HCT116 (cell line): Measurements from ENCODE around the gene IL1R2. TPM values are rescaled to one million over a fixed set of nuclear protein-coding genes. Genes with fewer than 3 reads are reported as not detected.

Experiments
- ATAC-seq: fragments of 200-7000 bp; cut with Tn5 transposase; 2 replicates; pipeline ENCODE4 v1.9.1; 2020; ENCODE audit warnings: mild to moderate bottlenecking, moderate library complexity
- BruUV-seq: library from RNA; stranded (reverse); fragments of 400-500 nt; replicated peaks from 2 replicates; lab custom pipeline; 2021; lab: Mats Ljungman, UMichigan
- CTCF ChIA-PET: fragments of 300-600 bp; sonication (Branson Sonifier 250); formaldehyde crosslinking; loops from one replicate; lab custom pipeline; 2021; ENCODE audit warnings: antibody characterized with exemption; lab: Charles Lee
- POLR2A ChIA-PET: fragments of 300-600, 350-600 bp; sonication (Branson Sonifier 250); formaldehyde crosslinking; loops from one replicate; lab custom pipeline; 2021; ENCODE audit warnings: antibody characterized with exemption; lab: Charles Lee
- RAD21 ChIA-PET, 2 experiments: fragments of 300-600 bp; sonication (Branson Sonifier 250); formaldehyde crosslinking; loops; one replicate each; lab custom pipeline; 2023; ENCODE audit warnings: low total read pairs in 2 of 2; ENCODE audit not compliant: uncharacterized antibody in 2 of 2, unreplicated experiment in 2 of 2, low non-redundant PET in 1 of 2; lab: Charles Lee
- DNase-seq: peaks from one replicate; pipeline ENCODE4 v3.0.0-alpha.2; 2010; ENCODE audit warnings: low read depth, low spot score
- H2AFZ ChIP-seq: fragments of 200-600 bp; shearing (Covaris generic), sonication (generic); 2 replicates; pipeline ENCODE4 v1.6.1; 2017; ENCODE audit warnings: low read depth, mixed run types, mixed read lengths, antibody characterized with exemption, low read length; ENCODE audit not compliant: poor library complexity, severe bottlenecking
- H3K27ac ChIP-seq: 2 replicates; pipeline ENCODE4 v1.5.1; 2012; ENCODE audit warnings: low read depth, low read length
- H3K27me3 ChIP-seq: fragments of 200-600 bp; sonication (generic); 2 replicates; pipeline ENCODE4 v1.6.1; 2016; ENCODE audit warnings: mixed run types, low read length, mixed read lengths; ENCODE audit not compliant: insufficient read depth
- H3K36me3 ChIP-seq, 2 experiments: fragments of 200-500 bp in 1 of 2; fragments of 200-600 bp in 1 of 2; sonication (Bioruptor generic) in 1 of 2; sonication (generic) in 1 of 2; 2 replicates each; pipeline versions ENCODE4 v1.5.1 to v1.6.1; 2014 to 2016; ENCODE audit warnings: low read length in 2 of 2, inconsistent platforms in 1 of 2, mixed read lengths in 1 of 2, mixed run types in 1 of 2; ENCODE audit not compliant: insufficient read depth in 2 of 2, control insufficient read depth in 1 of 2
- H3K4me1 ChIP-seq, 2 experiments: fragments of 200-600 bp in 1 of 2; sonication (generic) in 1 of 2; 2 replicates each; pipeline versions ENCODE4 v1.5.1 to v1.6.1; 2012 to 2017; ENCODE audit warnings: low read length in 2 of 2, inconsistent platforms in 1 of 2, mild to moderate bottlenecking in 1 of 2, mixed read lengths in 1 of 2, mixed run types in 1 of 2, moderate library complexity in 1 of 2; ENCODE audit not compliant: insufficient read depth in 2 of 2, control insufficient read depth in 1 of 2
- H3K4me2 ChIP-seq: fragments of 200-600 bp; sonication (generic); 2 replicates; pipeline ENCODE4 v1.6.1; 2017; ENCODE audit warnings: mixed run types, low read length, mixed read lengths
- H3K4me3 ChIP-seq, 2 experiments: fragments of 200-600 bp in 1 of 2; sonication (generic) in 1 of 2; replicated peaks in 1 of 2; 2 replicates each; pipeline ENCODE4 v1.5.1; 2011 to 2016; ENCODE audit warnings: low read length in 2 of 2, control low read depth in 1 of 2, low read depth in 1 of 2, mild to moderate bottlenecking in 1 of 2, mixed read lengths in 1 of 2, mixed run types in 1 of 2
- H3K79me2 ChIP-seq: fragments of 200-600 bp; sonication (generic); 2 replicates; pipeline ENCODE4 v1.6.1; 2017; ENCODE audit warnings: mild to moderate bottlenecking, mixed run types, low read length, moderate library complexity, mixed read lengths; ENCODE audit not compliant: insufficient read depth
- H3K9ac ChIP-seq: fragments of 200-600 bp; sonication (generic); 2 replicates; pipeline ENCODE4 v1.6.1; 2016; ENCODE audit warnings: low read length, mixed read lengths
- H3K9me2 ChIP-seq: fragments of 200-600 bp; sonication (generic), shearing (Covaris generic); 2 replicates; pipeline ENCODE4 v1.6.1; 2017; ENCODE audit warnings: mixed run types, mild to moderate bottlenecking, moderate library complexity; ENCODE audit not compliant: insufficient read depth
- H3K9me3 ChIP-seq, 2 experiments: fragments of 200-500 bp in 1 of 2; fragments of 200-600 bp in 1 of 2; sonication (Bioruptor generic) in 1 of 2; sonication (generic) in 1 of 2; 2 replicates each; pipeline ENCODE4 v1.6.1; 2014 to 2017; ENCODE audit warnings: low read length in 2 of 2, mixed read lengths in 2 of 2, inconsistent platforms in 1 of 2, low read depth in 1 of 2, mild to moderate bottlenecking in 1 of 2, mixed run types in 1 of 2, moderate library complexity in 1 of 2; ENCODE audit not compliant: control insufficient read depth in 1 of 2, insufficient read depth in 1 of 2
- H4K20me1 ChIP-seq: fragments of 200-600 bp; sonication (generic), shearing (Covaris generic); 2 replicates; pipeline ENCODE4 v1.6.1; 2017; ENCODE audit warnings: mixed run types, mild to moderate bottlenecking, moderate library complexity; ENCODE audit not compliant: insufficient read depth
- CEBPB ChIP-seq: IDR thresholded peaks from 2 replicates; pipeline ENCODE4 v1.6.1; 2012; ENCODE audit warnings: low read depth
- ELF1 ChIP-seq: IDR thresholded peaks from 2 replicates; pipeline ENCODE4 v1.6.1; 2012; ENCODE audit warnings: low read depth, borderline replicate concordance
- EZH2 ChIP-seq: fragments of 200-600 bp; sonication (generic); IDR thresholded peaks from 2 replicates; pipeline ENCODE4 v1.6.1; 2017; ENCODE audit warnings: antibody characterized with exemption, mixed run types
- EZH2phosphoT487 ChIP-seq: fragments of 200-600 bp; IDR thresholded peaks from 2 replicates; pipeline ENCODE4 v1.6.1; 2018; ENCODE audit warnings: antibody characterized with exemption, borderline replicate concordance
- RAD21 ChIP-seq: IDR thresholded peaks from 2 replicates; pipeline ENCODE4 v1.6.1; 2012; ENCODE audit warnings: low read depth, mild to moderate bottlenecking
- TCF7L2 ChIP-seq: IDR thresholded peaks from 2 replicates; pipeline ENCODE4 v1.7.0; 2011; ENCODE audit warnings: borderline replicate concordance, inconsistent platforms; ENCODE audit not compliant: insufficient read depth, insufficient read length; ENCODE audit errors: extremely low read depth
- ZFX ChIP-seq: fragments of 450-650 bp; IDR thresholded peaks from 2 replicates; pipeline ENCODE4 v1.6.1; 2017
- intact Hi-C: fragments of 100-400 bp; cut with micrococcal nuclease; formaldehyde crosslinking; loops from 2 replicates; pipeline ENCODE4 v1.10.0; 2022
- total RNA-seq: library from RNA; stranded (reverse); gene quantifications from one replicate; pipeline ENCODE4 v1.2.1, GENCODE V29; 2021; ENCODE audit not compliant: unreplicated experiment

Gene IL1R2
- total RNA-seq, 1 experiment from 2014 or later: 0.52 TPM

DNA sequence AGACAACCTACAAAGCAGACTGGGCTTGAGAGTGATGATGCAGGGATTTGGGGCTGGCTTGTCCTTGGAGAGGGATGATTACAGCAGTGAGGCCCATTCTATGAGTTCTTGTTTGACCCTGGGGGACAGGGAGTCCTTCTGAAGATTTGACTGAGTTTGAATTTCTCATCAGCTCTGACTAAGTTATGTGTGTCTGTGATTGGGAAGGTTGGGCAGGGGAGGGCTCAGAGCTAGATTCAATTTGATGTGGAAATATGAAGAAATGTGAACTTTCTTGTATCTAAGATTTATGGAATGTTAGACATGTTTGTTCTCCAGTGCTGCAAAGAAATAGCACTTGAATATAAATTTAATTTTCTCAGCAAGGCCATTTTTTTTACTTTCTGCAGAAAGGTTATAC is 19.9 kb upstream of the IL1R2 start:
- Histone ChIP-seq H3K27me3 (no peaks in the 10 kb centered on the region), H3K27ac (no peak overlapping the region), H3K9me3 (no peaks in the 10 kb centered on the region), H3K4me1 (no peaks in the 10 kb centered on the region), H3K9ac (no peak overlapping the region), H3K79me2 (no peaks in the 10 kb centered on the region), H3K36me3 (no peaks in the 10 kb centered on the region), H3K4me2 (no peak overlapping the region), H2AFZ (no peak overlapping the region), H3K4me3 (no peak overlapping the region), H4K20me1 (no peaks in the 10 kb centered on the region), H3K9me2 (no peaks in the 10 kb centered on the region)
- no peak for TF ChIP-seq ELF1
- no peak for TF ChIP-seq ZFX
- no peak for TF ChIP-seq EZH2phosphoT487
- TF ChIP-seq EZH2: no peak
- no peak for TF ChIP-seq TCF7L2
- TF ChIP-seq RAD21: no peak
- TF ChIP-seq CEBPB: no peak
- BruUV-seq: no TSS peak
- ChIA-PET POLR2A (no interaction called here), RAD21 (no interaction called here), CTCF (no interaction called here)
- DNase-seq (no peak), ATAC-seq (no peak)
- intact Hi-C loops: no loop called here

DNA sequence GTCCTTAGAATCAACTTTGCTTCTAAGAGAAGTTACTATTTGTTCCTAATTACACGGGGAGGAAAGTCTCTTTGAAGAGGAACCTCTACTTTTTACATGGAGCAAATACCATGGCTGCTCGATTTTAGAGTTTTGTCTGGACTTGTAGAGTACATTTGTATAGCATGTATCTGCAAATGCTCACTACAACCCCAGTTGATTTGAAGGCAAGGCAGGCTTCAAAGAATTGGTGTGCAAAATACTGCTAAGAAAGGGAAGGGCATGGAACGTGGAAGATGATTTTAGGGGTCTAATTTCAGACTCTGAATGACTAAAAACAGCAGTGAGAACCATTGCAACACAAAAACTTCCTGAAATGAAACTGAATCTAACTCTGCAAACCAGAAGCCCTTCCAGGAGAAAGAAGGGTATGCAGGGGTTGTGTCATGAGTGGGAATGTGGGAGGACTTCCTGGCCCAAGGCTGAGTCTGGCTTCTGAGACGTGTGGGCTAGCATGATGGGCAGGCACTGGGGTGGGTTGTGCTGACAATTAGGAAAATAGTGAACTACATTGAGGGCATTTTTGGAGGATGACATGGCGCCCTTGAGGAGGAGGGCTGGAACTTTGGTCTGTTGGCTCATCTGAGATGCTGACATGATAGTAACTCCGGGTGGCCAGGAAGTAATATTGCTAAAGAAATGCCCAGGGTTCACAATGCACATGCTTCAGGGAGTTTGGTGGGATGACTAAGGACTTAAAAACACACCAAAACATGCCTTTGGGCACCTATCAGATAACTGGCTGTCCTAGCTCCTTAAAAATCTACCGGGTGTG is 18.9 kb upstream of the IL1R2 start:
- Histone ChIP-seq H3K27ac (no peak overlapping the region), H3K27me3 (no peaks in the 10 kb centered on the region), H3K4me3 (no peak overlapping the region), H3K79me2 (no peaks in the 10 kb centered on the region), H2AFZ (no peak overlapping the region), H3K9me2 (no peaks in the 10 kb centered on the region), H4K20me1 (no peaks in the 10 kb centered on the region), H3K4me1 (no peaks in the 10 kb centered on the region), H3K9me3 (no peaks in the 10 kb centered on the region), H3K4me2 (no peak overlapping the region), H3K9ac (no peak overlapping the region), H3K36me3 (no peaks in the 10 kb centered on the region)
- no peak for TF ChIP-seq CEBPB
- ChIA-PET POLR2A (no interaction called here), CTCF (no interaction called here), RAD21 (no interaction called here)
- intact Hi-C loops: no loop called here
- ATAC-seq (no peak), DNase-seq (no peak)
- no TSS peak for BruUV-seq
